DND-41 (cell line): Measurements from ENCODE around the gene RABL2A.
"Not testable (repeated sequence)": the region's sequence is repeated elsewhere in the genome, so short reads cannot be mapped to it uniquely, and the experiment has no call there.

ENCODE experiments used
- CTCF ChIP-seq: IDR thresholded peaks from 2 replicates; pipeline ENCODE4 v1.5.1; 2012; ENCODE audit warnings: borderline replicate concordance, low read length, moderate library complexity, mild to moderate bottlenecking; ENCODE audit not compliant: poor library complexity, severe bottlenecking; ENCODE audit errors: extremely low read depth
- EZH2 ChIP-seq: IDR thresholded peaks from 3 replicates; pipeline ENCODE4 v1.6.1; 2012; ENCODE audit warnings: borderline replicate concordance, low read depth, mild to moderate bottlenecking, moderate library complexity, low read length, inconsistent platforms; ENCODE audit not compliant: severe bottlenecking

- TF ChIP-seq CTCF, EZH2: not testable (repeated sequence)
Measured at GRCh38 chr2:113657735-113658134, 30.7 kb downstream of the RABL2A start.
